GM23248 (cell line): Measurements from ENCODE around the gene OXSR1. TPM values are rescaled to one million over a fixed set of nuclear protein-coding genes. Genes with fewer than 3 reads are reported as not detected.

Experiments
- DNase-seq: peaks from one replicate; pipeline ENCODE4 v3.0.0-alpha.2; 2015
- H2AFZ ChIP-seq: fragments of 200-600 bp; sonication (generic); 2 replicates; pipeline ENCODE4 v1.6.1; 2016; ENCODE audit warnings: antibody characterized with exemption
- H3F3A ChIP-seq: fragments of 200-600 bp; sonication (generic); 2 replicates; pipeline ENCODE4 v1.6.1; 2016; ENCODE audit warnings: mild to moderate bottlenecking, antibody characterized with exemption, mixed run types; ENCODE audit not compliant: insufficient read depth
- H3K27ac ChIP-seq: fragments of 200-600 bp; sonication (generic); 2 replicates; pipeline ENCODE4 v1.5.1; 2016; ENCODE audit warnings: mild to moderate bottlenecking
- H3K27me3 ChIP-seq: fragments of 200-600 bp; sonication (generic); replicated peaks from 2 replicates; pipeline ENCODE4 v1.6.1; 2016; ENCODE audit warnings: mild to moderate bottlenecking; ENCODE audit not compliant: insufficient read depth
- H3K36me3 ChIP-seq: fragments of 200-600 bp; sonication (generic); 2 replicates; pipeline ENCODE4 v1.6.1; 2016; ENCODE audit warnings: low read depth, mild to moderate bottlenecking
- H3K4me1 ChIP-seq: fragments of 200-600 bp; sonication (generic); 2 replicates; pipeline ENCODE4 v1.6.1; 2016; ENCODE audit warnings: mild to moderate bottlenecking; ENCODE audit not compliant: insufficient read depth
- H3K4me2 ChIP-seq: fragments of 200-600 bp; sonication (generic); one replicate; pipeline ENCODE4 v1.6.1; 2016; ENCODE audit warnings: mild to moderate bottlenecking; ENCODE audit not compliant: unreplicated experiment
- H3K4me3 ChIP-seq: fragments of 200-600 bp; sonication (generic); 2 replicates; pipeline ENCODE4 v1.5.1; 2016; ENCODE audit warnings: mild to moderate bottlenecking
- H3K79me2 ChIP-seq: fragments of 200-600 bp; sonication (generic); 2 replicates; pipeline ENCODE4 v1.6.1; 2016; ENCODE audit warnings: mild to moderate bottlenecking; ENCODE audit not compliant: insufficient read depth
- H3K9ac ChIP-seq: fragments of 200-600 bp; sonication (generic); 2 replicates; pipeline ENCODE4 v1.6.1; 2016; ENCODE audit warnings: mild to moderate bottlenecking
- H3K9me2 ChIP-seq: fragments of 200-600 bp; sonication (generic); 2 replicates; pipeline ENCODE4 v1.6.1; 2016; ENCODE audit warnings: mixed run types, mild to moderate bottlenecking, moderate library complexity; ENCODE audit not compliant: insufficient read depth
- H3K9me3 ChIP-seq: fragments of 200-600 bp; sonication (generic); one replicate; pipeline ENCODE4 v1.6.1; 2017; ENCODE audit warnings: low read depth
- H4K20me1 ChIP-seq: fragments of 200-600 bp; sonication (generic); 2 replicates; pipeline ENCODE4 v1.6.0; 2016; ENCODE audit not compliant: insufficient read depth
- EZH2 ChIP-seq: fragments of 200-600 bp; sonication (generic); IDR thresholded peaks from 2 replicates; pipeline ENCODE4 v1.6.1; 2018; ENCODE audit warnings: antibody characterized with exemption, mild to moderate bottlenecking; ENCODE audit not compliant: insufficient read depth, poor library complexity, severe bottlenecking
- EZH2phosphoT487 ChIP-seq: fragments of 200-600 bp; sonication (generic); IDR thresholded peaks from 2 replicates; pipeline ENCODE4 v1.6.1; 2018; ENCODE audit warnings: antibody characterized with exemption, moderate library complexity, mild to moderate bottlenecking, low read depth; ENCODE audit not compliant: insufficient read depth
- WGBS, 2 experiments: methylation state at CpG; one replicate each; pipeline ENCODE4 v1.1.6; 2015 to 2017; ENCODE audit warnings: low lambda C conversion rate in 2 of 2, low coverage in 1 of 2; ENCODE audit errors: missing lambda C conversion rate in 2 of 2; 5-methylcytosine and 5-hydroxymethylcytosine counted together
- in situ Hi-C: fragments of 300-500 bp; cut with MboI; formaldehyde crosslinking; loops from 2 replicates; pipeline ENCODE4 v1.15.0; 2020
- polyA plus RNA-seq: library from polyadenylated mRNA; unstranded; fragments of >200 nt; fragmentation: Nextera tagmentation; extraction: Ambion mirVana; gene quantifications from 2 replicates; pipeline ENCODE4 v1.2.1, GENCODE V29; 2016
- total RNA-seq: library from RNA; depleted of rRNA; stranded (reverse); fragments of >200 nt; shearing (Covaris generic); gene quantifications from 2 replicates; pipeline ENCODE4 v1.2.3, GENCODE V29; 2014

The OXSR1 gene
- total and polyA plus RNA-seq, 2 experiments from 2014 or later: 17.1 to 29.5 TPM

- Histone ChIP-seq H2AFZ (no peak overlapping the region), H3K4me3 (no peak overlapping the region), H3K27me3 (no peaks in the 10 kb centered on the region), H3K4me1 (peaks cover 11% of the 10 kb centered on the region; the same call in 1 of the 2 replicates), H3K36me3 (no peaks in the 10 kb centered on the region), H4K20me1 (no peaks in the 10 kb centered on the region), H3K79me2 (peaks cover 20% of the 10 kb centered on the region), H3K9me2 (no peaks in the 10 kb centered on the region), H3K9ac (no peak overlapping the region), H3K27ac (no peak overlapping the region), H3K4me2 (no peak overlapping the region), H3K9me3 (no peaks in the 10 kb centered on the region), H3F3A (0 out of 2 replicates have a peak, but pooled peaks cover 8% of the 10 kb centered on the region)
- TF ChIP-seq EZH2 (no peak), EZH2phosphoT487 (no peak)
- no peak for DNase-seq
- WGBS, 2 experiments: 97% methylated on average over 7 of the region's 7 CpGs
- in situ Hi-C loops: no loop called here
These were observed 24.0 kb upstream of the OXSR1 start for GRCh38 chr3:38141173-38141951.

DNA sequence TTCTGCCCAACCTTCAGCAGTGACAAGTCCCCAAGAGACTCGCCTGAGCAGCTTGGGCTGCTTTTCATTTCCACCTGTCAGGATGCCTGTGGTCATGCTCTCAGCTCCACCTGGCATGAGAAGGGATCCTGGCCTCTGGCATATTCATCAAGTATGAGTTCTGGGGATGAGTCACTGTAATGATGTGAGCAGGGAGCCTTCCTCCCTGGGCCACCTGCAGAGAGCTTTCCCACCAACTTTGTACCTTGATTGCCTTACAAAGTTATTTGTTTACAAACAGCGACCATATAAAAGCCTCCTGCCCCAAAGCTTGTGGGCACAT lies 23.4 kb upstream of the OXSR1 start:
- Histone ChIP-seq H3K9me2 (no peaks in the 10 kb centered on the region), H2AFZ (no peak overlapping the region), H3K27me3 (no peaks in the 10 kb centered on the region), H3F3A (0 out of 2 replicates have a peak, but pooled peaks cover 8% of the 10 kb centered on the region), H3K9me3 (no peaks in the 10 kb centered on the region), H3K9ac (no peak overlapping the region), H4K20me1 (no peaks in the 10 kb centered on the region), H3K79me2 (peaks cover 15% of the 10 kb centered on the region), H3K4me2 (no peak overlapping the region), H3K36me3 (no peaks in the 10 kb centered on the region), H3K4me1 (peaks cover 11% of the 10 kb centered on the region; the same call in 1 of the 2 replicates), H3K4me3 (no peak overlapping the region), H3K27ac (no peak overlapping the region)
- no peak for TF ChIP-seq EZH2
- TF ChIP-seq EZH2phosphoT487: no peak
- no peak for DNase-seq
- in situ Hi-C loops: no loop called here
- WGBS, 2 experiments: 96% methylated on average over 2 of the region's 2 CpGs

DNA sequence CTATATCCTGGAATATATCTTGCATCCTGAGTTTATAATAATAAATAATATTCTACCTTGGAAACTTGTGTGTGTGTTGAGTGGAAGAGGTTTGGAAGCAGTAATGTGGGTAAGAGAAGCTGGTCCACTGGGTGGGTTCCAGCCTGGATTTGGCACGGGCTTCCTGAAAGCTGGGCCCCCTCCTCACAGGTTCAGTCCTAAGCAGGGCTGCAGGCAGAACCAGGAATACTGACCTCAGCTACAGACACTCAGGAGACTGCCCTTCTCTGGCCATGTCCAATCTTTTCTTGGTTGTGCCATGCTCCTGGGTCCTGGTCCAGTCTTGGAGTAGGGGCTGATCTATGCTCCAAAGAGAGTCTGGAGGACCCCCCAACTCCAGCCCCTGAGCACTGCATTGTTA lies 22.4 kb upstream of the OXSR1 start:
- Histone ChIP-seq H3K36me3 (no peaks in the 10 kb centered on the region), H4K20me1 (no peaks in the 10 kb centered on the region), H3K4me2 (no peak overlapping the region), H2AFZ (no peak overlapping the region), H3F3A (0 out of 2 replicates have a peak, but pooled peaks cover 1% of the 10 kb centered on the region), H3K9me2 (no peaks in the 10 kb centered on the region), H3K79me2 (peaks cover 15% of the 10 kb centered on the region), H3K27me3 (no peaks in the 10 kb centered on the region), H3K9ac (no peak overlapping the region), H3K4me3 (no peak overlapping the region), H3K4me1 (peaks cover 6% of the 10 kb centered on the region; the same call in 1 of the 2 replicates), H3K9me3 (no peaks in the 10 kb centered on the region), H3K27ac (no peak overlapping the region)
- in situ Hi-C loops: no loop called here
- DNase-seq: no peak
- WGBS, 2 experiments: 94 to 100% methylated on average over 1 of the region's 1 CpG
- TF ChIP-seq EZH2 (no peak), EZH2phosphoT487 (no peak)

DNA sequence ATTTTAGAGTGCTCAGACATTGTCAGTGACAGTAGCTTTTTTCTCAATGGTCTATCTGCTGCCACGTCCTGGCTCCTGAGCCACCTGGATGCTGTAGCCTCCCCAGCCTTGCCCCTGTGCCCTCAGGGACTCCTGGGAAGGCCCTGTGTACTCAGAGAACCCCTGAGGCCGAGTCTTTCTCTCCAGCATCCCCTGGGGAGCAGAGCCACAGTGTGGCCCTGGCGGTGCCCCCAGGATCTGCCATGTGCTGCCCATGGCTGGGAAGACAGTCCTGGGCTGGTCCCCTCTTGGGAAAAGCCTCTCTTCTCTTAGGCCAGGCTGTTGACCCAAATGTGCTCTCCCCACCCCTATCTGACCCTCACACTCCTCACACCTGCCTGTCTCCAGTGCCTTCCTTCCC lies 21.8 kb upstream of the OXSR1 start:
- H3K4me1 ChIP-seq: 0 out of 2 replicates have a peak, but pooled peaks cover 5% of the 10 kb centered on the region
- no peak overlapping the region for H3K27ac ChIP-seq
- WGBS, 2 experiments: 54 to 59% methylated on average over 3 of the region's 3 CpGs
- peaks cover 15% of the 10 kb centered on the region for H3K79me2 ChIP-seq
- no peaks in the 10 kb centered on the region for H3K27me3 ChIP-seq
- H3K36me3 ChIP-seq: no peaks in the 10 kb centered on the region
- no peak overlapping the region for H3K4me3 ChIP-seq
- no peak overlapping the region for H2AFZ ChIP-seq
- DNase-seq: no peak
- H3K9me3 ChIP-seq: no peaks in the 10 kb centered on the region
- H3K4me2 ChIP-seq: no peak overlapping the region
- in situ Hi-C loops: no loop called here
- TF ChIP-seq EZH2 (no peak), EZH2phosphoT487 (no peak)
- H4K20me1 ChIP-seq: no peaks in the 10 kb centered on the region
- H3K9ac ChIP-seq: no peak overlapping the region
- no peaks in the 10 kb centered on the region for H3K9me2 ChIP-seq
- H3F3A ChIP-seq: no peaks in the 10 kb centered on the region
